HepG2 (cell line): ENCODE data around the gene BIRC2. TPM values are rescaled to one million over a fixed set of nuclear protein-coding genes. Genes with fewer than 3 reads are reported as not detected.

Experiments
- ADNP ChIP-seq: sonication (generic); formaldehyde crosslinking; IDR thresholded peaks from 2 replicates; pipeline ENCODE4 v1.4.0; 2020; ENCODE audit warnings: missing genetic modification reagents
- DMAP1 ChIP-seq: IDR thresholded peaks from 2 replicates; pipeline ENCODE4 v1.6.1; 2016
- DNMT1 ChIP-seq: sonication (generic); formaldehyde crosslinking; IDR thresholded peaks from 2 replicates; pipeline ENCODE4 v1.5.1; 2020; ENCODE audit warnings: mild to moderate bottlenecking, missing genetic modification reagents
- HINFP ChIP-seq: sonication (generic); formaldehyde crosslinking; IDR thresholded peaks from 2 replicates; pipeline ENCODE4 v1.4.0; 2020; ENCODE audit warnings: low read depth, mild to moderate bottlenecking, missing genetic modification reagents
- HIVEP1 ChIP-seq: sonication (generic); formaldehyde crosslinking; IDR thresholded peaks from 2 replicates; pipeline ENCODE4 v1.4.0; 2020; ENCODE audit warnings: mild to moderate bottlenecking, missing genetic modification reagents
- IRF2 ChIP-seq: IDR thresholded peaks from 2 replicates; pipeline ENCODE4 v1.6.1; 2018; ENCODE audit warnings: missing genetic modification reagents, missing compliant biosample characterization
- SCMH1 ChIP-seq: sonication (generic); formaldehyde crosslinking; IDR thresholded peaks from 2 replicates; pipeline ENCODE4 v1.9.0; 2021; ENCODE audit warnings: missing genetic modification reagents, mild to moderate bottlenecking, borderline replicate concordance
- SMYD3 ChIP-seq: sonication (generic); formaldehyde crosslinking; IDR thresholded peaks from 2 replicates; pipeline ENCODE4 v1.8.1; 2023; ENCODE audit warnings: mild to moderate bottlenecking, missing genetic modification reagents
- SOX13 ChIP-seq, 3 experiments: fragments of 450-650 bp in 1 of 3; sonication (generic) in 1 of 3; formaldehyde crosslinking in 1 of 3; IDR thresholded peaks in 2 of 3; conservative IDR thresholded peaks in 1 of 3; 2 replicates each; pipeline versions ENCODE4 v1.5.0 to v1.6.1; 2016 to 2020; ENCODE audit warnings: antibody characterized with exemption in 1 of 3, mild to moderate bottlenecking in 1 of 3, missing compliant biosample characterization in 1 of 3, missing genetic modification reagents in 1 of 3, moderate library complexity in 1 of 3
- TAF1 ChIP-seq: sonication (generic); formaldehyde crosslinking; IDR thresholded peaks from 2 replicates; pipeline ENCODE4 v1.4.0; 2020; ENCODE audit warnings: missing genetic modification reagents
- TOE1 ChIP-seq: sonication (generic); formaldehyde crosslinking; IDR thresholded peaks from 2 replicates; pipeline ENCODE4 v1.4.0; 2020; ENCODE audit warnings: mild to moderate bottlenecking, missing genetic modification reagents
- ZBTB7A ChIP-seq: sonication (generic); formaldehyde crosslinking; IDR thresholded peaks from 2 replicates; pipeline ENCODE4 v1.8.0; 2022; ENCODE audit warnings: mild to moderate bottlenecking, missing genetic modification reagents
- ZKSCAN5 ChIP-seq: sonication (generic); formaldehyde crosslinking; IDR thresholded peaks from 2 replicates; pipeline ENCODE4 v1.5.1; 2020; ENCODE audit warnings: mild to moderate bottlenecking, missing genetic modification reagents
- ZNF33A ChIP-seq: sonication (generic); formaldehyde crosslinking; IDR thresholded peaks from 2 replicates; pipeline ENCODE4 v1.5.1; 2020; ENCODE audit warnings: missing genetic modification reagents, mild to moderate bottlenecking, moderate library complexity, borderline replicate concordance
- ZNF44 ChIP-seq: sonication (generic); formaldehyde crosslinking; IDR thresholded peaks from 2 replicates; pipeline ENCODE4 v1.5.1; 2020; ENCODE audit warnings: mild to moderate bottlenecking, missing genetic modification reagents
- ZNF615 ChIP-seq: sonication (generic); formaldehyde crosslinking; IDR thresholded peaks from 2 replicates; pipeline ENCODE4 v1.5.0; 2020; ENCODE audit warnings: mild to moderate bottlenecking, missing genetic modification reagents, borderline replicate concordance
- ZNF737 ChIP-seq: sonication (generic); formaldehyde crosslinking; IDR thresholded peaks from 2 replicates; pipeline ENCODE4 v1.5.0; 2020; ENCODE audit warnings: missing genetic modification reagents, mild to moderate bottlenecking, borderline replicate concordance
- polyA plus RNA-seq, 8 experiments: library from polyadenylated mRNA; depleted of rRNA in 3 of 8; stranded (reverse) in 7 of 8; unstranded in 1 of 8; fragments of >200 nt; fragmentation: Illumina TruSeq in 4 of 8; extraction: Trizol in 4 of 8; gene quantifications; 2 replicates each; pipeline versions ENCODE4 v1.2.1 to v1.2.3, GENCODE V29; 2011 to 2016; ENCODE audit warnings: low read depth in 4 of 8, missing spikeins in 1 of 8, mixed read lengths in 1 of 8; ENCODE audit not compliant: insufficient read depth in 1 of 8
- total RNA-seq, 5 experiments: library from RNA; depleted of rRNA; stranded (reverse); fragments of >200 nt; fragmentation: Illumina TruSeq; extraction: Trizol; gene quantifications; 2 replicates each; pipeline ENCODE4 v1.2.3, GENCODE V29; 2016; ENCODE audit warnings: low read depth in 1 of 5
- TF ChIP-seq, protein P1 (sequence below): sonication (generic); formaldehyde crosslinking; IDR thresholded peaks from 2 replicates; pipeline ENCODE4 v1.9.0; 2022; ENCODE audit warnings: low read depth, missing genetic modification reagents
- TF ChIP-seq, protein P2 (sequence below): sonication (generic); formaldehyde crosslinking; IDR thresholded peaks from 2 replicates; pipeline ENCODE4 v1.4.0; 2020; ENCODE audit warnings: low read depth, mild to moderate bottlenecking, missing genetic modification reagents
- TF ChIP-seq, protein P3 (sequence below): sonication (generic); formaldehyde crosslinking; IDR thresholded peaks from 2 replicates; pipeline ENCODE4 v1.5.1; 2020; ENCODE audit warnings: missing genetic modification reagents, mild to moderate bottlenecking, borderline replicate concordance
- TF ChIP-seq, protein P4 (sequence below): sonication (generic); formaldehyde crosslinking; IDR thresholded peaks from 2 replicates; pipeline ENCODE4 v1.5.1; 2020; ENCODE audit warnings: missing genetic modification reagents, mild to moderate bottlenecking, borderline replicate concordance

Gene BIRC2
- total and polyA plus RNA-seq, 2 of the 13 experiments (the other 11 are each of a cell fraction or from before 2014, with no cell fraction given), result 61.7 to 62.2 TPM

DNA sequence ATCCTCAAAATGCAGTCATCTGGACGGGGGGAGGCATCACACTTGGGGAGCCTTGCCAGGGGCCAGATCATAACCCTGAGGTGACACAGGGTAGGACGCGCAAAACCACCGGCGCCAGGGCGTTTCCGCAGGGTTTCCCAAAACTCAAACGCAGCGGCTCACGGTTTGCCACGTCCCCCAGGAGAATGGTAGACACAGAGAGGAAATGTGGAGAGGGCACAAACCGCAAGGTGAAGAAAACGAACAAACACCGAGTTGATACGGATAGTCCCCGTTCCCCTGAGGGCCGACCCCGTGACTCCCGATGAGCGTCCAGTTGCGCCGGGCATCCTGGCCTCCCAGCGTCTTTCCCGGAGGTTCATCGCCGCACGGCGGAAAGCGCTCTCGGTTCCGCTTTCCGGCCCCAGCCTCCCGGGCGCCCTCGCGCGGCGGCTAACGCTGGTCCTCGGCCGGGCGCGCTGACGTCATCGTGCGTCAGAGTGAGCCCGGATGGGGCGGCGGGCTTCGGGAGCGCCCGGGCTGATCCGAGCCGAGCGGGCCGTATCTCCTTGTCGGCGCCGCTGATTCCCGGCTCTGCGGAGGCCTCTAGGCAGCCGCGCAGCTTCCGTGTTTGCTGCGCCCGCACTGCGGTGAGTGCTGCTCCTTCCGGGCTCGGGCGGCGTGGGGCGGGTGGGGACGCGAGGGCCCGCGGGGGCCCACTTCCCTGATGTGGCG is at the start of gene BIRC2 (continued):
- TF ChIP-seq, protein P1, sequence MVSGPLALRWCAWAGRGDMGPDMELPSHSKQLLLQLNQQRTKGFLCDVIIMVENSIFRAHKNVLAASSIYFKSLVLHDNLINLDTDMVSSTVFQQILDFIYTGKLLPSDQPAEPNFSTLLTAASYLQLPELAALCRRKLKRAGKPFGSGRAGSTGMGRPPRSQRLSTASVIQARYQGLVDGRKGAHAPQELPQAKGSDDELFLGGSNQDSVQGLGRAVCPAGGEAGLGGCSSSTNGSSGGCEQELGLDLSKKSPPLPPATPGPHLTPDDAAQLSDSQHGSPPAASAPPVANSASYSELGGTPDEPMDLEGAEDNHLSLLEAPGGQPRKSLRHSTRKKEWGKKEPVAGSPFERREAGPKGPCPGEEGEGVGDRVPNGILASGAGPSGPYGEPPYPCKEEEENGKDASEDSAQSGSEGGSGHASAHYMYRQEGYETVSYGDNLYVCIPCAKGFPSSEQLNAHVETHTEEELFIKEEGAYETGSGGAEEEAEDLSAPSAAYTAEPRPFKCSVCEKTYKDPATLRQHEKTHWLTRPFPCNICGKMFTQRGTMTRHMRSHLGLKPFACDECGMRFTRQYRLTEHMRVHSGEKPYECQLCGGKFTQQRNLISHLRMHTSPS (CRISPR knock-in tag), result peak; percentile 22; the same call in 1 of the 2 replicates
- TF ChIP-seq ZNF615, result no peak
- no peak for TF ChIP-seq ZNF44 (CRISPR knock-in tag)
- TF ChIP-seq ZBTB7A (CRISPR knock-in tag), result no peak
- no peak for TF ChIP-seq ZKSCAN5 (CRISPR knock-in tag)
- 0 out of 2 replicates have a peak, but pooled peaks have one; percentile 70 for TF ChIP-seq ZNF737 (CRISPR knock-in tag)
- TF ChIP-seq, protein P2, sequence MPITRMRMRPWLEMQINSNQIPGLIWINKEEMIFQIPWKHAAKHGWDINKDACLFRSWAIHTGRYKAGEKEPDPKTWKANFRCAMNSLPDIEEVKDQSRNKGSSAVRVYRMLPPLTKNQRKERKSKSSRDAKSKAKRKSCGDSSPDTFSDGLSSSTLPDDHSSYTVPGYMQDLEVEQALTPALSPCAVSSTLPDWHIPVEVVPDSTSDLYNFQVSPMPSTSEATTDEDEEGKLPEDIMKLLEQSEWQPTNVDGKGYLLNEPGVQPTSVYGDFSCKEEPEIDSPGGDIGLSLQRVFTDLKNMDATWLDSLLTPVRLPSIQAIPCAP (CRISPR knock-in tag), result no peak
- TF ChIP-seq SOX13 (IDR thresholded peaks at IDR 0.05), result no peak
- no peak for TF ChIP-seq SOX13 (CRISPR knock-in tag; conservative IDR thresholded peaks at IDR 0.05 in 1 of 2, IDR thresholded peaks at IDR 0.05 in 1 of 2)
- peak; percentile 73; the same call in 1 of the 2 replicates for TF ChIP-seq DNMT1 (CRISPR knock-in tag)
- TF ChIP-seq TAF1, result peak; percentile 63
- 0 out of 2 replicates have a peak, but pooled peaks have one; percentile 1 for TF ChIP-seq ZNF33A (CRISPR knock-in tag)
- no peak for TF ChIP-seq HINFP (CRISPR knock-in tag)
- TF ChIP-seq SCMH1 (CRISPR knock-in tag), result no peak
- peak; percentile 57; the same call in 1 of the 2 replicates for TF ChIP-seq DMAP1 (CRISPR knock-in tag)
- TF ChIP-seq IRF2 (CRISPR knock-in tag), result peak; percentile 82; the same call in 1 of the 2 replicates
- TF ChIP-seq TOE1 (CRISPR knock-in tag), result no peak
- TF ChIP-seq, protein P3, sequence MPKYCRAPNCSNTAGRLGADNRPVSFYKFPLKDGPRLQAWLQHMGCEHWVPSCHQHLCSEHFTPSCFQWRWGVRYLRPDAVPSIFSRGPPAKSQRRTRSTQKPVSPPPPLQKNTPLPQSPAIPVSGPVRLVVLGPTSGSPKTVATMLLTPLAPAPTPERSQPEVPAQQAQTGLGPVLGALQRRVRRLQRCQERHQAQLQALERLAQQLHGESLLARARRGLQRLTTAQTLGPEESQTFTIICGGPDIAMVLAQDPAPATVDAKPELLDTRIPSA (CRISPR knock-in tag), result no peak
- peak; percentile 84 for TF ChIP-seq SMYD3 (CRISPR knock-in tag)
- peak; percentile 96 for TF ChIP-seq HIVEP1 (CRISPR knock-in tag)
- TF ChIP-seq, protein P4, sequence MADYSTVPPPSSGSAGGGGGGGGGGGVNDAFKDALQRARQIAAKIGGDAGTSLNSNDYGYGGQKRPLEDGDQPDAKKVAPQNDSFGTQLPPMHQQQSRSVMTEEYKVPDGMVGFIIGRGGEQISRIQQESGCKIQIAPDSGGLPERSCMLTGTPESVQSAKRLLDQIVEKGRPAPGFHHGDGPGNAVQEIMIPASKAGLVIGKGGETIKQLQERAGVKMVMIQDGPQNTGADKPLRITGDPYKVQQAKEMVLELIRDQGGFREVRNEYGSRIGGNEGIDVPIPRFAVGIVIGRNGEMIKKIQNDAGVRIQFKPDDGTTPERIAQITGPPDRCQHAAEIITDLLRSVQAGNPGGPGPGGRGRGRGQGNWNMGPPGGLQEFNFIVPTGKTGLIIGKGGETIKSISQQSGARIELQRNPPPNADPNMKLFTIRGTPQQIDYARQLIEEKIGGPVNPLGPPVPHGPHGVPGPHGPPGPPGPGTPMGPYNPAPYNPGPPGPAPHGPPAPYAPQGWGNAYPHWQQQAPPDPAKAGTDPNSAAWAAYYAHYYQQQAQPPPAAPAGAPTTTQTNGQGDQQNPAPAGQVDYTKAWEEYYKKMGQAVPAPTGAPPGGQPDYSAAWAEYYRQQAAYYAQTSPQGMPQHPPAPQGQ (CRISPR knock-in tag), result no peak; the same call in 1 of the 2 replicates
- peak; percentile 68; the same call in 1 of the 2 replicates for TF ChIP-seq ADNP
